Naive thymus-derived CD4-positive, alpha-beta T cell (primary cell): ENCODE results near the gene SNAI1. TPM values are rescaled to one million over a fixed set of nuclear protein-coding genes. Genes with fewer than 3 reads are reported as not detected.

Source experiments
- ATAC-seq: fragments of 150-1000 bp; cut with Tn5 transposase; 2 replicates; pipeline ENCODE4 v1.10.0; 2021; ENCODE audit warnings: mild to moderate bottlenecking, moderate library complexity
- CTCF ChIA-PET: fragments of 350-600 bp; sonication (Branson Sonifier 250); formaldehyde crosslinking; loops from one replicate; lab custom pipeline; 2021; ENCODE audit warnings: antibody characterized with exemption; lab: Charles Lee
- POLR2A ChIA-PET: fragments of 350-600 bp; sonication (Branson Sonifier 250); formaldehyde crosslinking; loops from one replicate; lab custom pipeline; 2021; ENCODE audit warnings: antibody characterized with exemption, inconsistent platforms; lab: Charles Lee
- DNase-seq, 9 donors: peaks; one replicate each; pipeline versions ENCODE4 v3.0.0 to v3.0.0-alpha.2; 2020 to 2022; ENCODE audit warnings: mixed read lengths in 1 of 9
- H3K27ac ChIP-seq: one replicate; pipeline ENCODE4 v1.7.0; 2013; ENCODE audit warnings: mild to moderate bottlenecking, low read depth, low read length, moderate library complexity
- H3K27me3 ChIP-seq, 2 donors: one replicate each; pipeline ENCODE4 v1.7.0; 2013; ENCODE audit warnings: low read length in 2 of 2, mild to moderate bottlenecking in 2 of 2, moderate library complexity in 2 of 2; ENCODE audit not compliant: control insufficient read depth in 2 of 2, insufficient read depth in 2 of 2
- H3K36me3 ChIP-seq, 3 experiments: 1 replicate in 2 of 3; 2 replicates in 1 of 3; pipeline ENCODE4 v1.7.0; 2013; ENCODE audit warnings: low read length in 3 of 3, mild to moderate bottlenecking in 3 of 3, moderate library complexity in 1 of 3; ENCODE audit not compliant: insufficient read depth in 3 of 3, control insufficient read depth in 2 of 3
- H3K4me1 ChIP-seq, 2 donors: one replicate each; pipeline ENCODE4 v1.7.0; 2013; ENCODE audit warnings: low read length in 2 of 2, mild to moderate bottlenecking in 2 of 2, moderate library complexity in 1 of 2; ENCODE audit not compliant: control insufficient read depth in 2 of 2, insufficient read depth in 2 of 2
- H3K4me3 ChIP-seq: 2 replicates; pipeline ENCODE4 v1.7.0; 2013; ENCODE audit warnings: mild to moderate bottlenecking, low read length
- H3K9me3 ChIP-seq, 3 experiments: 1 replicate in 2 of 3; 2 replicates in 1 of 3; pipeline ENCODE4 v1.7.0; 2013; ENCODE audit warnings: low read length in 3 of 3; ENCODE audit not compliant: control insufficient read depth in 2 of 3
- H3K27ac Mint-ChIP-seq, 9 donors: one replicate each; pipeline ENCODE4 v1.8.0; 2020 to 2022; ENCODE audit warnings: mixed read lengths in 9 of 9, mild to moderate bottlenecking in 8 of 9, moderate library complexity in 5 of 9, inconsistent platforms in 2 of 9
- H3K27me3 Mint-ChIP-seq, 5 donors: one replicate each; pipeline ENCODE4 v1.8.0; 2021 to 2022; ENCODE audit warnings: mixed read lengths in 5 of 5, mild to moderate bottlenecking in 1 of 5
- H3K36me3 Mint-ChIP-seq, 5 donors: one replicate each; pipeline ENCODE4 v1.8.0; 2020 to 2022; ENCODE audit warnings: mixed read lengths in 5 of 5, mild to moderate bottlenecking in 3 of 5, inconsistent platforms in 1 of 5
- H3K4me1 Mint-ChIP-seq, 7 donors: one replicate each; pipeline ENCODE4 v1.8.0; 2020 to 2022; ENCODE audit warnings: mixed read lengths in 7 of 7, mild to moderate bottlenecking in 3 of 7, inconsistent platforms in 1 of 7
- H3K4me3 Mint-ChIP-seq, 10 donors: one replicate each; pipeline ENCODE4 v1.8.0; 2020 to 2022; ENCODE audit warnings: mild to moderate bottlenecking in 10 of 10, mixed read lengths in 10 of 10, moderate library complexity in 6 of 10, inconsistent platforms in 2 of 10
- H3K9me3 Mint-ChIP-seq, 11 donors: one replicate each; pipeline ENCODE4 v1.8.0; 2020 to 2022; ENCODE audit warnings: mixed read lengths in 11 of 11, mild to moderate bottlenecking in 4 of 11, inconsistent platforms in 1 of 11, moderate library complexity in 1 of 11
- intact Hi-C, 2 donors: fragments of 100-400 bp; cut with micrococcal nuclease; formaldehyde crosslinking; loops; one replicate each; pipeline ENCODE4 v1.15.1; 2023
- polyA plus RNA-seq, 2 donors: library from polyadenylated mRNA; unstranded; fragments of 300-500 nt; fragmentation: Illumina TruSeq; gene quantifications; one replicate each; pipeline ENCODE4 v1.2.3, GENCODE V29; 2021
- total RNA-seq, 6 experiments: library from RNA in 5 of 6; stranded (reverse) in 5 of 6; gene quantifications; 1 replicate in 5 of 6; 2 replicates in 1 of 6; pipeline ENCODE4 v1.2.3 and lab custom pipeline; 2021 to 2026

SNAI1 gene
- total and polyA plus RNA-seq, 7 experiments from 2014 or later, result 0.22 to 7.0 (median 0.34) TPM

- Histone ChIP-seq H3K4me1 (no peaks in the 10 kb centered on the region), H3K27ac (no peak overlapping the region), H3K27me3 (no peaks in the 10 kb centered on the region), H3K36me3 (no peaks in the 10 kb centered on the region), H3K9me3 (no peaks in the 10 kb centered on the region), H3K4me3 (no peak overlapping the region)
- POLR2A ChIA-PET, result no interaction called here
- no peak overlapping the region for H3K27ac Mint-ChIP-seq
- CTCF ChIA-PET, result interaction anchor here (0.5 kb wide), 1 partner anchor 645 kb away, joined by 3 read pairs; no protein-coding TSS in a partner anchor
- H3K27me3 Mint-ChIP-seq, result no peaks in the 10 kb centered on the region
- H3K4me3 Mint-ChIP-seq, result no peak overlapping the region
- ATAC-seq (no peak), DNase-seq (no peak)
- H3K9me3 Mint-ChIP-seq, result no peaks in the 10 kb centered on the region
- H3K36me3 Mint-ChIP-seq, result no peaks in the 10 kb centered on the region
- intact Hi-C loops, result no loop called here
- H3K4me1 Mint-ChIP-seq, result peaks cover 0 to 8% (median 0%) of the 10 kb centered on the region in 7 donors
Measured at GRCh38 chr20:50037575-50037974, 54.8 kb downstream of the SNAI1 start.

GRCh38 chr20:50038169-50038568 is 55.4 kb downstream of the SNAI1 start:
- Histone ChIP-seq H3K27ac (no peak overlapping the region), H3K9me3 (no peaks in the 10 kb centered on the region), H3K27me3 (no peaks in the 10 kb centered on the region), H3K4me3 (no peak overlapping the region), H3K36me3 (no peaks in the 10 kb centered on the region), H3K4me1 (no peaks in the 10 kb centered on the region)
- no peak for DNase-seq
- no peak for ATAC-seq
- Mint-ChIP-seq H3K4me3 (no peak overlapping the region), H3K36me3 (no peaks in the 10 kb centered on the region), H3K9me3 (no peaks in the 10 kb centered on the region), H3K27me3 (no peaks in the 10 kb centered on the region), H3K4me1 (peaks cover 0 to 8% (median 0%) of the 10 kb centered on the region in 7 donors), H3K27ac (no peak overlapping the region)
- intact Hi-C loops, result no loop called here
- ChIA-PET POLR2A (no interaction called here), CTCF (no interaction called here)

Other genes starting within 250 kb of the SNAI1 start
- 10 to 100 TPM; 21.7 to 42.5 (median 25.7) TPM for gene SLC9A8, start 170.2 kb upstream of the SNAI1 start, total RNA-seq
- gene SLC9A8, start 170.2 kb upstream of the SNAI1 start, polyA plus RNA-seq, result 1 to 10 TPM; 6.2 to 7.2 TPM
- gene SPATA2, start 67.5 kb upstream of the SNAI1 start, total RNA-seq, result 10 to 100 TPM in 2 of 5 experiments, 1 to 10 TPM in 3; 9.0 to 18.4 (median 10.0) TPM
- gene SPATA2, start 67.5 kb upstream of the SNAI1 start, polyA plus RNA-seq, result 1 to 10 TPM; 2.7 to 7.4 TPM
- 100 to 1,000 TPM in 3 of 5 experiments, 10 to 100 TPM in 2; 67.1 to 113 (median 101) TPM for gene RNF114, start 46.6 kb upstream of the SNAI1 start, total RNA-seq
- gene RNF114, start 46.6 kb upstream of the SNAI1 start, polyA plus RNA-seq, result 100 to 1,000 TPM; 130 to 143 TPM
- gene UBE2V1, start 130.2 kb downstream of the SNAI1 start, total RNA-seq, result 100 to 1,000 TPM; 131 to 167 (median 140) TPM
- gene UBE2V1, start 130.2 kb downstream of the SNAI1 start, polyA plus RNA-seq, result 100 to 1,000 TPM; 128 to 134 TPM
- 10 to 100 TPM; 16.0 to 27.6 (median 20.8) TPM for gene PEDS1, start 170.7 kb downstream of the SNAI1 start, total RNA-seq
- 10 to 100 TPM; 18.1 to 29.3 TPM for gene PEDS1, start 170.7 kb downstream of the SNAI1 start, polyA plus RNA-seq
- gene CEBPB, start 207.8 kb downstream of the SNAI1 start, total RNA-seq, result 100 to 1,000 TPM in 1 of 5 experiments, 10 to 100 TPM in 4; 27.8 to 201 (median 40.9) TPM
- gene CEBPB, start 207.8 kb downstream of the SNAI1 start, polyA plus RNA-seq, result 10 to 100 TPM; 12.8 to 14.4 TPM